Heart left ventricle (tissue), 16 donors: ENCODE measurements around the gene MAP6D1. TPM values are rescaled to one million over a fixed set of nuclear protein-coding genes. Genes with fewer than 3 reads are reported as not detected.
A peak's percentile ranks its signal among the peaks of the same experiment; 100 is the strongest.

Experiments used
- ATAC-seq, 4 donors: fragments of 200-7000 bp; cut with Tn5 transposase; one replicate each; pipeline ENCODE4 v1.9.1; 2020 to 2022; ENCODE audit warnings: moderate library complexity in 4 of 4, mild to moderate bottlenecking in 3 of 4, moderate number of reproducible peaks in 1 of 4
- DNase-seq, 5 donors: peaks; one replicate each; pipeline ENCODE4 v3.0.0-alpha.2; 2020
- H3K27ac ChIP-seq, 12 donors: fragments of 200-600 bp; sonication (generic) in 4 of 12; one replicate each; pipeline versions ENCODE4 v1.5.0 to v1.8.0; 2016 to 2022; ENCODE audit warnings: mild to moderate bottlenecking in 2 of 12
- H3K27me3 ChIP-seq, 9 donors: fragments of 200-600 bp; sonication (generic) in 2 of 9; one replicate each; pipeline versions ENCODE4 v1.5.1 to v1.8.0; 2016 to 2022; ENCODE audit warnings: mild to moderate bottlenecking in 3 of 9
- H3K36me3 ChIP-seq, 9 donors: fragments of 200-600 bp; sonication (generic) in 2 of 9; one replicate each; pipeline versions ENCODE4 v1.5.0 to v1.8.0; 2018 to 2022; ENCODE audit warnings: mild to moderate bottlenecking in 2 of 9
- H3K4me1 ChIP-seq, 12 donors: fragments of 200-600 bp; sonication (generic) in 4 of 12; one replicate each; pipeline versions ENCODE4 v1.5.0 to v1.8.0; 2016 to 2022; ENCODE audit warnings: mild to moderate bottlenecking in 3 of 12
- H3K4me3 ChIP-seq, 12 donors: fragments of 200-600 bp; sonication (generic) in 4 of 12; one replicate each; pipeline versions ENCODE4 v1.5.0 to v1.8.0; 2017 to 2022; ENCODE audit warnings: mild to moderate bottlenecking in 9 of 12, moderate library complexity in 4 of 12
- H3K9me3 ChIP-seq, 12 donors: fragments of 200-600 bp; sonication (generic) in 4 of 12; one replicate each; pipeline versions ENCODE4 v1.5.0 to v1.8.0; 2016 to 2022; ENCODE audit warnings: mild to moderate bottlenecking in 1 of 12
- POLR2A ChIP-seq, 2 donors: fragments of 450-650 bp; IDR thresholded peaks; one replicate each; pipeline ENCODE4 v1.6.1; 2017; ENCODE audit warnings: antibody characterized with exemption in 2 of 2, mild to moderate bottlenecking in 2 of 2, moderate library complexity in 2 of 2
- WGBS, 4 donors: extraction: QIAGEN DNeasy Blood & Tissue Kit in 2 of 4; methylation state at CpG; one replicate each; pipeline versions ENCODE4 v1.1.5 to v1.1.7; 2013 to 2018; 5-methylcytosine and 5-hydroxymethylcytosine counted together
- intact Hi-C, 10 donors: fragments of 100-400 bp; cut with DNase I; formaldehyde crosslinking; loops; one replicate each; pipeline versions ENCODE4 v1.11.1 to v1.14.2; 2022
- polyA plus RNA-seq, 2 donors: library from polyadenylated mRNA; stranded (reverse); fragments of 200-250 nt; gene quantifications; one replicate each; pipeline ENCODE4 v1.2.3, GENCODE V29; 2013
- total RNA-seq, 9 donors: library from RNA; depleted of rRNA in 2 of 9; stranded (reverse); fragments of >200 nt in 2 of 9; fragmentation: NEBNext Ultra II Directional in 3 of 9; extraction: Animal tissue kit (Norgen Biotek cat#: 25700) in 3 of 9; gene quantifications; one replicate each; pipeline versions ENCODE4 v1.1.0 to v1.2.4, GENCODE V29; 2016 to 2023
- TF ChIP-seq, protein P1 (sequence below), 12 donors: fragments of 200-600 bp; sonication (generic) in 4 of 12; IDR thresholded peaks; one replicate each; pipeline versions ENCODE4 v1.5.0 to v1.8.0; 2018 to 2022; ENCODE audit warnings: antibody characterized with exemption in 12 of 12, mild to moderate bottlenecking in 5 of 12
- donor health status: ischemic (EF 13 %, LVEDD 7.1; RV severe dilation, severe dysfunction).
- donor health status: healthy with polysubstance abuse.
- donor health status: DM: no; HTN: yes; CAD: no.
- donor health status: DM: no; HTN: no; CAD: no.
- donor health status: ischemic (EF 25% LVEDD 6.9; RV normal size, moderate dysfunction).
- donor health status: ischemic (EF 25% LVEDD 5.7; RV mildly dilated, moderate dysfunction).
- donor health status: healthy.
- donor health status: DM: yes; HTN: yes; CAD: no.
- donor health status: ischemic (EF 35%, LVEDD 5.7; RV mildly dilated, moderate dysfunction).
- donor health status: nonischemic (EF 11% LVEDD 7.7; RV severe dilation, severe dysfunction).
- donor health status: DM: yes; HTN: yes; CAD: no.
- donor health status: PGD.
- donor health status: ischemic (EF 29% LVEDD 5.4; RV normal size, mild dysfunction).
- donor health status: nonischemic (EF 23%, LVEDD 6.1; RV moderate dilation, normal function).

The MAP6D1 gene
- total and polyA plus RNA-seq, 11 donors, result 0.46 to 6.6 (median 2.1) TPM; not detected in 1

- peaks cover 0 to 21% (median 4%) of the 10 kb centered on the region in 12 donors for H3K4me1 ChIP-seq
- no peak overlapping the region for H3K27ac ChIP-seq
- peak; percentile 76 to 93 (median 90) for ATAC-seq
- intact Hi-C loops, result loop anchor here (1.0 to 10.0 kb wide), 14 partner anchors 262 to 645 kb away; no protein-coding TSS in a partner anchor
- peaks cover 0 to 59% (median 40%) of the 10 kb centered on the region in 9 donors for H3K36me3 ChIP-seq
- WGBS, 4 donors, result 62 to 65% (median 63%) methylated on average over 9 of the region's 9 CpGs
- no peaks in the 10 kb centered on the region for H3K27me3 ChIP-seq
- DNase-seq, result peak in 4 of 5 donors; percentile 64 to 74 (median 71)
- no peaks in the 10 kb centered on the region for H3K9me3 ChIP-seq
- no peak overlapping the region for H3K4me3 ChIP-seq
- TF ChIP-seq, protein P1, sequence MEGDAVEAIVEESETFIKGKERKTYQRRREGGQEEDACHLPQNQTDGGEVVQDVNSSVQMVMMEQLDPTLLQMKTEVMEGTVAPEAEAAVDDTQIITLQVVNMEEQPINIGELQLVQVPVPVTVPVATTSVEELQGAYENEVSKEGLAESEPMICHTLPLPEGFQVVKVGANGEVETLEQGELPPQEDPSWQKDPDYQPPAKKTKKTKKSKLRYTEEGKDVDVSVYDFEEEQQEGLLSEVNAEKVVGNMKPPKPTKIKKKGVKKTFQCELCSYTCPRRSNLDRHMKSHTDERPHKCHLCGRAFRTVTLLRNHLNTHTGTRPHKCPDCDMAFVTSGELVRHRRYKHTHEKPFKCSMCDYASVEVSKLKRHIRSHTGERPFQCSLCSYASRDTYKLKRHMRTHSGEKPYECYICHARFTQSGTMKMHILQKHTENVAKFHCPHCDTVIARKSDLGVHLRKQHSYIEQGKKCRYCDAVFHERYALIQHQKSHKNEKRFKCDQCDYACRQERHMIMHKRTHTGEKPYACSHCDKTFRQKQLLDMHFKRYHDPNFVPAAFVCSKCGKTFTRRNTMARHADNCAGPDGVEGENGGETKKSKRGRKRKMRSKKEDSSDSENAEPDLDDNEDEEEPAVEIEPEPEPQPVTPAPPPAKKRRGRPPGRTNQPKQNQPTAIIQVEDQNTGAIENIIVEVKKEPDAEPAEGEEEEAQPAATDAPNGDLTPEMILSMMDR (IDR thresholded peaks at IDR 0.05), result peak; percentile 76 to 89 (median 82)
- TF ChIP-seq POLR2A (IDR thresholded peaks at IDR 0.05), result no peak
Observed at GRCh38 chr3:183766745-183767606, 58.4 kb downstream of the MAP6D1 start.

- ATAC-seq (no peak), DNase-seq (no peak)
- TF ChIP-seq, protein P1 (IDR thresholded peaks at IDR 0.05), result no peak
- TF ChIP-seq POLR2A (IDR thresholded peaks at IDR 0.05), result no peak
- no peak overlapping the region for H3K27ac ChIP-seq
- H3K4me3 ChIP-seq, result no peak overlapping the region
- no peaks in the 10 kb centered on the region for H3K9me3 ChIP-seq
- peaks cover 0 to 21% (median 4%) of the 10 kb centered on the region in 12 donors for H3K4me1 ChIP-seq
- H3K36me3 ChIP-seq, result peaks cover 0 to 61% (median 48%) of the 10 kb centered on the region in 9 donors
- H3K27me3 ChIP-seq, result no peaks in the 10 kb centered on the region
- intact Hi-C loops, result loop anchor here (2.0 to 10.0 kb wide), 12 partner anchors 261 to 644 kb away; no protein-coding TSS in a partner anchor
Observed at GRCh38 chr3:183766107-183766506, 59.3 kb downstream of the MAP6D1 start.

Other genes with a start within 250 kb of the MAP6D1 start
- gene KLHL24, start 190.0 kb downstream of the MAP6D1 start, total RNA-seq, result 100 to 1,000 TPM; 118 to 275 (median 200) TPM
- 10 to 100 TPM; 16.5 to 35.8 TPM for gene KLHL24, start 190.0 kb downstream of the MAP6D1 start, polyA plus RNA-seq
- gene YEATS2, start 127.8 kb downstream of the MAP6D1 start, total RNA-seq, result 10 to 100 TPM in 5 of 9 donors, 1 to 10 TPM in 4; 6.9 to 21.2 (median 11.7) TPM
- 1 to 10 TPM; 3.2 to 8.8 TPM for gene YEATS2, start 127.8 kb downstream of the MAP6D1 start, polyA plus RNA-seq
- 10 to 100 TPM; 37.9 to 62.2 (median 53.8) TPM for gene PARL, start 59.3 kb upstream of the MAP6D1 start, total RNA-seq
- gene PARL, start 59.3 kb upstream of the MAP6D1 start, polyA plus RNA-seq, result 10 to 100 TPM; 40.5 to 86.9 TPM
- 10 to 100 TPM; 20.8 to 61.7 (median 34.3) TPM for gene ABCC5, start 192.3 kb upstream of the MAP6D1 start, total RNA-seq
- gene ABCC5, start 192.3 kb upstream of the MAP6D1 start, polyA plus RNA-seq, result 10 to 100 TPM; 16.4 to 30.9 TPM
- gene HTR3D, start 206.2 kb upstream of the MAP6D1 start, total RNA-seq, result not detected
- gene HTR3D, start 206.2 kb upstream of the MAP6D1 start, polyA plus RNA-seq, result not detected
- gene HTR3C, start 227.5 kb upstream of the MAP6D1 start, total RNA-seq, result not detected
- gene HTR3C, start 227.5 kb upstream of the MAP6D1 start, polyA plus RNA-seq, result not detected